ENCODE results near the gene FBXW5.

Gene FBXW5

DNA sequence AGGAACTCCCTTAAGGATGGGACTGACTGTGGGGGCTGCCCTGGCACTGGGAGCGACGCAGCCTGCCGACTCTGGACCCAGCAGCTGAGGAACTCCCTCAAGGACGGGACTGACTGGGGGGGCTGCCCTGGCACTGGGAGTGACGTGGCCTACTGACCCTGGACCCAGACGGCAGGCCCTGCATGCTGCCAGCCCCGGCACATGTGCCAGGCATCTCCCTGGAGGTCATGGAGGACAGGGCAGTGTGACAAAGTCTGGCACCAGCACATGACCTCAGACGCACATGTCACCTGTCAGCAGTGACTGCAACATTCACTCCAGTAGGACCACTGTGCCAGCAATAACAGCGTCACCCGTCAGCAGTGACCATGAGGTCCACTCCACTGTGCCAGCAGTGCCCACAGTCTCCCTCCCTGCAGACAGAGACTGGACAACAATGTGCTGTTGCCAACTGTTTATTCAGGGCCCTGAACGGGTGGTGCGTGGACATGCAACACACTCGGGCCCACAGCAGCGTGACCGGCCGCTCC is 4.5 kb downstream of the FBXW5 start:
- TF ChIP-seq, protein P1, sequence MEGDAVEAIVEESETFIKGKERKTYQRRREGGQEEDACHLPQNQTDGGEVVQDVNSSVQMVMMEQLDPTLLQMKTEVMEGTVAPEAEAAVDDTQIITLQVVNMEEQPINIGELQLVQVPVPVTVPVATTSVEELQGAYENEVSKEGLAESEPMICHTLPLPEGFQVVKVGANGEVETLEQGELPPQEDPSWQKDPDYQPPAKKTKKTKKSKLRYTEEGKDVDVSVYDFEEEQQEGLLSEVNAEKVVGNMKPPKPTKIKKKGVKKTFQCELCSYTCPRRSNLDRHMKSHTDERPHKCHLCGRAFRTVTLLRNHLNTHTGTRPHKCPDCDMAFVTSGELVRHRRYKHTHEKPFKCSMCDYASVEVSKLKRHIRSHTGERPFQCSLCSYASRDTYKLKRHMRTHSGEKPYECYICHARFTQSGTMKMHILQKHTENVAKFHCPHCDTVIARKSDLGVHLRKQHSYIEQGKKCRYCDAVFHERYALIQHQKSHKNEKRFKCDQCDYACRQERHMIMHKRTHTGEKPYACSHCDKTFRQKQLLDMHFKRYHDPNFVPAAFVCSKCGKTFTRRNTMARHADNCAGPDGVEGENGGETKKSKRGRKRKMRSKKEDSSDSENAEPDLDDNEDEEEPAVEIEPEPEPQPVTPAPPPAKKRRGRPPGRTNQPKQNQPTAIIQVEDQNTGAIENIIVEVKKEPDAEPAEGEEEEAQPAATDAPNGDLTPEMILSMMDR (IDR thresholded peaks at IDR 0.05; ENCODE audit: low read depth, low read length), result no peak

DNA sequence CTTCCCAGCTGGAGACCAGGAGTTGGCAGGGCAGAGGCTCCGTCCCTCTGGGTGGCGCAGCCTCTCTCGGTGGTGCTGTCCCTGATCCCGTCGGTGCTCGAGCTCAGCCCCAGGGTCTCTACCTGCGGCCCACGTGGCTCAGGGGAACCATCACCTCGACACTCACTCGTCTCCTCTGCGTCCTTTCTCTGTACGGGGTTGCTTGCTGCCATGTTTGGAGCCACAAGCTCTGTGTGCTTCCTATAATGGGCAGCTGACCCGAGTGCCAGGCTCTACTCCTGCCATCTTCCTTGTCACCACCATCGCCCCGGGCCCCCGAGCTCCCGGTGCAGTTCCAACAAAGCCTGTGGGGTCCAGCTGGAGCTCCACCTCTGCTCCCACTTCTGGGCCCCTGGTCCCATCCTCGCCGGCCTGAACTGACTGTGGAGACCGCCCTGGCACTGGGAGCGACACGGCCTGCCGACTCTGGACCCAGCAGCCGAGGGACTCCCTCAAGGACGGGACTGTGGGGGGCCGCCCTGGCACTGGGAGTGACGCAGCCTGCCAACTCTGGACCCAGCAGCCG is 5.0 kb downstream of the FBXW5 start:
- TF ChIP-seq, protein P1 (IDR thresholded peaks at IDR 0.05; ENCODE audit: low read depth, low read length), result no peak
- H3K4me3 ChIP-seq (ENCODE audit: low read depth, low read length), result no peak overlapping the region

More for the DNA sequence above, 4.5 kb downstream of the FBXW5 start:
- H3K4me3 ChIP-seq (ENCODE audit: low read depth, low read length), result no peak overlapping the region

DNA sequence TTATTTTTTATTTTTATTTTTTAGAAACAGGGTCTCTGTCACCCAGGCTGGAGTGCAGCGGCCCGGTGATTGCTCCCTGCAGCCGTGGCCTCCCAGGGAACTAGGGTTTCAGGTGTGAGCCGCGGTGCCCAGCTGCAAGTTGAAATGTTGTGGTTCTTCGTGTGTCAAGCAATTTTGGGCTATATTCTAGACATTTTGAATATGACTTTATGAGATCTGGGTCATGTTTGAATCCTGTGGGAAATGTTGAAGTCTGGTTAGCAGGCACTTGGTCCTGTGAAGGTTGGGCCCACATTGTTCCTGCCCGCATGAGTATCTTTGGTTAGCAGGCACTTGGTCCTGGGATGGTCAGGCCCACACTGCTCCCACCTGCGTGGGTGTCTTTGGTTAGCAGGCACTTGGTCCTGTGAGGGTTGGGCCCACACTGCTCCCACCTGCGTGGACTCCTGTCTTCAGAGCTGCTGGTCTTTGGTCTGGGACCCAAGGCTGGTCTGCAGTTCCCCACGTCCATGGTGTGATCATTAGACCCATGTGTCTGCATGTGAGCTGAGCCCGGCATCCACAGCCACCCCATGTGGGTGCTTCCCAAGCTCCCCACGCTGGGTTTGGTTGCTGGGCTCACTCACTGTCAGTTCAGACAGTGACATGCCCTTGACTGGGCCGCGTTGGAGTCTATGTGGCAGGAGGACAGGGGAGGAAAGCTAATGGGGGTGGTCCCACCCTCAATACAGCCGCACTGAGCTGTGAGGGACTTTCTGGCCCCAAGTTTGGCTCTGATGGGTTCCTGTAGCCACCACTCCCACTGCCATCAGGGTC is 7.1 kb downstream of the FBXW5 start:
- TF ChIP-seq, protein P1 (IDR thresholded peaks at IDR 0.05; ENCODE audit: low read depth, low read length), result no peak
- H3K4me3 ChIP-seq (ENCODE audit: low read depth, low read length), result no peak overlapping the region

DNA sequence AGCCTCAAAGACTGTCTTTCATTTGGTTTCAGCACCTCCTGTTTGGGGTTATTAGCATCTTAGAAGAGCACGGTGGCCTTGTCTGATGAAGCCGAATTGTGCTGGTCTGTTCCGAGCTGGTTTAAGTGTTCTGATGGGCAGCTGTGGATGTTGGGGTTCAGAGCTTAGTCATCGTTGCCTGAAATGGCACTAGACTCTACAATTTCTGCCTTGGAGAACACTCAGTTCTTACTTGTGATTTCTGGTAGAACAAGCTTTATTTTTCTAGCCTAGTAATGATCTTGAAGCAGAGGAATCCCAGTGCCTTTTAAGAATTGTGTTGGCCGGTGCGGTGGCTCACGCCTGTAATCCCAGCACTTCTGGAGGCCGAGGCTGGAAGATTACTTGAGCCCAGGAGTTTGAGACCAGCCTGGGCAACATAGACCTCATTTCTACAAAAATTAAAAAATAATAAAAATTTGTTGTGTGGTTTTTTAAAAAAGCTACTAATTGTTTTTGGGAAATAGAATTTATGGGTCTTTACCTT is 7.8 kb downstream of the FBXW5 start:
- TF ChIP-seq, protein P1 (IDR thresholded peaks at IDR 0.05; ENCODE audit: low read depth, low read length), result no peak
- no peak overlapping the region for H3K4me3 ChIP-seq (ENCODE audit: low read depth, low read length)

DNA sequence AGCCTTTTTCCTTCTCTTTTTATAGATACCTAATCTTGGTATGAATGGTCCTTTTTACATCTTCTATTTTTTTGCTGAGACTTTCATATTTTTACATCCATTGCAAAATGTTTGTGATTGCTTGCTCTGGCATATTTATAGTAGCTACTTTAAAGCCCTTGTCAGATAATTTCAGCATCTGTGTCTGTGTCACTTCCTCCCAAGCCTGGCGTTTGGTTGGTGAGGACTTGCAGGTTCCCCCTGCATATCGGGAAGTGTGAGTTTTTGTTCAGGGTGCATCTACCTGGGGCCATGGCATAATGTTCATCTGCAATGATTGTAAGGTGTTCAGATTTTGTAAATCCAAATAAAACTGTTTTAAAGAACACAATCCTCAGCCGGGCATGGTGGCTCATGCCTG is 8.9 kb downstream of the FBXW5 start:
- TF ChIP-seq, protein P1 (IDR thresholded peaks at IDR 0.05; ENCODE audit: low read depth, low read length), result no peak
- H3K4me3 ChIP-seq (ENCODE audit: low read depth, low read length), result no peak overlapping the region

DNA sequence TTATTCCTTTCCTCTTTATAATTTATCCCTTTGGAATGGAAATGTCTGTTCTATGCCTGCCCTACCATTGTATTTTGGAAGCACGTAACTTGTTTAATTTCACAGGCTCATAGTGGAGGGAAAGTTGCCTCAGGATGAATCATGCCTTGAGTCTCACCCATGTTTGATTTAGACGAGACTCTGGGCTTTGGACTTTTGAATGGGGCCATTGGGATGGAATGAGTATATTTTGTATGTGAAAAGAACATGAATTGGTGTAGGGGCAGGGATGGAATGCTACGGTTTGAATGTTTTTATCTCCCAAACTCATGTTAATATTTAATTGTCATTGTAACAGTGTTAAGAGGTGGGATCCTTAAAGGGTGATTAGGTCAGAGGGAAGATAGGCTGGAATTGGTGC is 10.3 kb downstream of the FBXW5 start:
- H3K4me3 ChIP-seq (ENCODE audit: low read depth, low read length), result no peak overlapping the region
- TF ChIP-seq, protein P1 (IDR thresholded peaks at IDR 0.05; ENCODE audit: low read depth, low read length), result no peak

DNA sequence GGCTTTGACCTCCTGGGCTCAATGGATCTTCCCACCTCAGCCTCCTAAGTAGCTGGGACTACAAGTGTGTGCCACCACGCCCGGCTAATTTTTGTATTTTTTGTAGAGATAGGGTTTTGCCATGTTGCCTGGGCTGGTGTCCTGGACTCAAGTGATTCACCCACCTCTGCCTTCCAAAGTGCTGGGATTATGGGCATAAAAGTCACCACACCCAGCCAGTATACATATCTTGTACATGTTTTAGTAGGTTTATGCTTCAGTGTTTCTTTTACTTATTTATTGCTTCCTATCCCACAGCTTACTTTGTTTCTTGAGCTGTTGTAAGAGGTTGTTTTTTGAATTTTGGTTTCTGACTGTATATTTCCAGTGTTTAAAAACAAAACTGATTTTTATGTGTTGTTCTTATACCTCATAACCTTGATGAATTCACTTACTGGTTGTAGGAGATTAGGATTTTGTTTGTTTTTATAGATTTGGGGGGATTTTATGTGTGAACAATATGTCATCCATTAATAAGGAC is 12.9 kb downstream of the FBXW5 start:
- no peak overlapping the region for H3K4me3 ChIP-seq (ENCODE audit: low read depth, low read length)
- TF ChIP-seq, protein P1 (IDR thresholded peaks at IDR 0.05; ENCODE audit: low read depth, low read length), result no peak

All from WI38 (cell line).